GM12801 (cell line): ENCODE measurements around the gene PPARG.

Source experiments
- CTCF ChIP-seq: IDR thresholded peaks from one replicate; pipeline ENCODE4 v1.5.1; 2011; ENCODE audit warnings: control low read depth; ENCODE audit not compliant: insufficient read length; ENCODE audit errors: extremely low read depth

Gene PPARG

GRCh38 chr3:12367346-12367745 lies 78.5 kb downstream of the PPARG start:
- no peak for TF ChIP-seq CTCF

- TF ChIP-seq CTCF = no peak
Measured at GRCh38 chr3:12369029-12369428, 80.2 kb downstream of the PPARG start.

DNA sequence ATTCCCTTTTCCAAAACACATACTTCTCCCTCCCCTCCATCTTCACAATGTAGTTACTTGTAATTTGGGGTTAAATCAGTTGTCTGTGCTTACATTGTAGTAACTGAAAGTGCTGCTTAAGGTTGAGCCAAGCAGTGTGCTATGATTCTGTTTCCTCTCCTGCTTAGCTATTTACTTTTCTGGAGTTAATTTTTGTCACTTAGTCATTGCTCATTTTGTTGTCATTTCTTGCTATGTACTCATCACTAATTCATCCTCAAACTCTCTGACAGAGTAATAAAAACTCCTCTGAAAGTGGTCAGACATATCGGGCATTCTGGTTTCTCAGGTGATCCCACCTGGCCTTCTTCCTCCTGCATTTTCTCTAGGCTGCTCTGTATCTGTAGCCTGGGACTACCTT lies 80.7 kb downstream of the PPARG start:
- no peak for TF ChIP-seq CTCF

DNA sequence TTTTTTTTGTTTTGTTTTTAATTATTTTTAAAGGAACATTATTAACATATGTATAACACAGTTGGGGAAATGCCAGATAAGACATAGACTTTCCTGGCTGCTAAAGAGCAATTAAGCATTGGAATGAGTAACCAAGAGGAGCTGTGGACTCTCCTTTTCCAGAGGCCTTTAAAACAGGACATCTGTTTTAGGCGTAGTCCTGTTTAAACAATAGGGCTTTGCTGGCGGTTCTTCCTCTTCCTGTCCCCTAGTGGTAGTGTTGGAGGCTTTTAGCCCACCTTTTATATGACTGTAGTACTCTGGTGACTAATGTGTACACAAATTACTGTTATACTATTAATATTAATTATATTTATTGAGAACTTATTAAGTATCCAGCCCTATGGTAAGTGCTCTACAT lies 81.9 kb downstream of the PPARG start:
- no peak for TF ChIP-seq CTCF

- TF ChIP-seq CTCF = no peak
Measured at GRCh38 chr3:12371525-12372140, 82.8 kb downstream of the PPARG start.

- TF ChIP-seq CTCF = no peak
Measured at GRCh38 chr3:12372741-12373280, 83.9 kb downstream of the PPARG start.

DNA sequence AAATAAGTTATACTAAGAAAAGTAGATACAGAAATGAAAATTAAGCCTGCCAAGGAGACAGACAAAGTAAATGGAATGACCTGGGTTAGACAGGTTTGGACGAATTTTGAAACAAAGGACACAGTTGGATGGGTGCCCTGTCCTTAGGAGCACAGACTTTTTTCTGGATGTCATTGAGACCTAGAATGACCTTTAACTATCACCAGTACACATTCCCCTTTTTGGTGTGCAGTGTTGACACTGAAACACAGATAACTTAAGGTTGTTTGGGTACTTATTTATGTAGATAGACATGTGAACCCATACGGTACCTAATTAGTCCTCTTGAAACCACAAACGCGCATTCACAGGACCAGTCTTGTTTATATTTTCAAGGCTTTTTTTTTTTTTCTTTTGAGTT lies 86.7 kb downstream of the PPARG start:
- no peak for TF ChIP-seq CTCF
